COLO829 (cell line): Measurements from ENCODE around the gene ATF7.

Source experiments
- DNase-seq: peaks from one replicate; pipeline ENCODE4 v3.0.0; 2012; ENCODE audit warnings: low spot score

Gene ATF7

GRCh38 chr12:53500142-53500775 is 125.9 kb downstream of the ATF7 start:
- no peak for DNase-seq

GRCh38 chr12:53499266-53500141 is 126.7 kb downstream of the ATF7 start, which contains the start of gene MAP3K12:
MAP3K12 (minus strand) TSS chr12:53499458; CDS start chr12:53487391, 12,067 bp downstream.
- no peak for DNase-seq

- no peak for DNase-seq
Observed at GRCh38 chr12:53498235-53498630, 127.9 kb downstream of the ATF7 start.

- DNase-seq, result no peak
Observed at GRCh38 chr12:53497461-53497860, 128.7 kb downstream of the ATF7 start.

- no peak for DNase-seq
Observed at GRCh38 chr12:53496752-53497032, 129.5 kb downstream of the ATF7 start.

- DNase-seq, result no peak
Observed at GRCh38 chr12:53495903-53496751, 130.1 kb downstream of the ATF7 start.

- DNase-seq, result no peak
Observed at GRCh38 chr12:53493610-53494391, 132.4 kb downstream of the ATF7 start.

GRCh38 chr12:53492830-53493609 is 133.2 kb downstream of the ATF7 start:
- peak; percentile 78 for DNase-seq

- no peak for DNase-seq
Observed at GRCh38 chr12:53492188-53492587, 134.0 kb downstream of the ATF7 start.

GRCh38 chr12:53489242-53489864 is 136.8 kb downstream of the ATF7 start:
- no peak for DNase-seq

GRCh38 chr12:53486736-53487487 is 139.3 kb downstream of the ATF7 start:
- no peak for DNase-seq

GRCh38 chr12:53485955-53486735 is 140.0 kb downstream of the ATF7 start:
- DNase-seq, result no peak

GRCh38 chr12:53484686-53485575 is 141.3 kb downstream of the ATF7 start:
- no peak for DNase-seq

GRCh38 chr12:53483979-53484377 is 142.2 kb downstream of the ATF7 start:
- DNase-seq, result no peak

GRCh38 chr12:53483225-53483978 is 142.8 kb downstream of the ATF7 start:
- DNase-seq, result no peak

- no peak for DNase-seq
Observed at GRCh38 chr12:53482626-53483168, 143.5 kb downstream of the ATF7 start.
